ENCODE results near the gene CHERP. TPM values are rescaled to one million over a fixed set of nuclear protein-coding genes. Genes with fewer than 3 reads are reported as not detected.

Gene CHERP
- total RNA-seq, 1 experiment from 2014 or later: 101 TPM

- no peak overlapping the region for H2BK15ac ChIP-seq (ENCODE audit: low read depth, low read length)
- no peak overlapping the region for H4K8ac ChIP-seq (replicated peaks; ENCODE audit: insufficient read length, low read depth, low read length)
- no peak for DNase-seq
- no CpG with 5 or more reads among the region's 29 CpGs for WGBS (ENCODE audit: extremely low coverage, insufficient read length, low lambda C conversion rate)
- no peaks in the 10 kb centered on the region for H3K4me1 ChIP-seq (ENCODE audit: insufficient read depth, low read length)
- H2AK5ac ChIP-seq (ENCODE audit: insufficient read length, low read length): no peak overlapping the region
- no peak overlapping the region for H3K14ac ChIP-seq (ENCODE audit: insufficient read depth, low read length)
- H2BK120ac ChIP-seq (ENCODE audit: low read depth, low read length, poor library complexity, severe bottlenecking): no peak overlapping the region
- H3K4me2 ChIP-seq (ENCODE audit: insufficient read depth, insufficient read length, low read length): no peak overlapping the region
- H4K5ac ChIP-seq (ENCODE audit: insufficient read length, low read depth, low read length): no peak overlapping the region
- no peak overlapping the region for H3T11ph ChIP-seq (ENCODE audit: low read length)
- H3K27ac Mint-ChIP-seq: no peak overlapping the region
- no peaks in the 10 kb centered on the region for H3K9me3 ChIP-seq (ENCODE audit: control insufficient read depth, low read depth, low read length)
- H3K9me3 Mint-ChIP-seq: no peaks in the 10 kb centered on the region
- no peak overlapping the region for H3K23ac ChIP-seq (ENCODE audit: insufficient read length, low read depth, low read length)
- H3K4me3 Mint-ChIP-seq: no peak overlapping the region
- peaks cover 41 to 92% (median 77%) of the 10 kb centered on the region in 3 experiments; a peak in 6 of 7 replicates for H3K36me3 Mint-ChIP-seq (ENCODE audit: insufficient read depth in 1 of 3, low read depth in 3 of 3)
- no peak overlapping the region for H3K56ac ChIP-seq (ENCODE audit: insufficient read length, low read depth, low read length)
- no peak overlapping the region for H2AFZ ChIP-seq (ENCODE audit: low read length)
- H3K79me1 ChIP-seq (ENCODE audit: insufficient read depth, low read depth, low read length, poor library complexity, severe bottlenecking): no peaks in the 10 kb centered on the region
- H3K27ac ChIP-seq (ENCODE audit: insufficient read length, low read depth, low read length): no peak overlapping the region
- H3K18ac ChIP-seq (ENCODE audit: insufficient read length, low read depth, low read length): no peak overlapping the region
- H2BK12ac ChIP-seq (ENCODE audit: insufficient read length, low read depth, low read length): no peak overlapping the region
- H2BK5ac ChIP-seq (ENCODE audit: insufficient read length, low read length): no peak overlapping the region
- H3K27me3 Mint-ChIP-seq (ENCODE audit: low read depth): no peaks in the 10 kb centered on the region; the same call in 1 of the 2 replicates
- H3K4ac ChIP-seq (ENCODE audit: low read depth, low read length): no peak overlapping the region
- H3K79me2 ChIP-seq (ENCODE audit: insufficient read depth, low read length): no peaks in the 10 kb centered on the region
- no peaks in the 10 kb centered on the region for H3K23me2 ChIP-seq (ENCODE audit: insufficient read length, low read depth, low read length, poor library complexity, severe bottlenecking)
- no peaks in the 10 kb centered on the region for H4K20me1 ChIP-seq (ENCODE audit: control insufficient read depth, insufficient read depth, insufficient read length)
- H4K91ac ChIP-seq (ENCODE audit: insufficient read length, low read depth, low read length): no peak overlapping the region
- TF ChIP-seq CTCF (conservative IDR thresholded peaks at IDR 0.05): no peak
- H2BK20ac ChIP-seq (ENCODE audit: low read depth, low read length, poor library complexity, severe bottlenecking): no peak overlapping the region
- no peaks in the 10 kb centered on the region for H3K4me1 Mint-ChIP-seq
- no peaks in the 10 kb centered on the region for H3K27me3 ChIP-seq (ENCODE audit: insufficient read depth, low read length)
- no peak overlapping the region for H3K9ac ChIP-seq (ENCODE audit: extremely low read depth, insufficient read length, low read length)
These were observed 16.3 kb downstream of the CHERP start for GRCh38 chr19:16525751-16526481.

All from H9 (cell line).